ENCODE measurements around the gene EDN1.

DNA sequence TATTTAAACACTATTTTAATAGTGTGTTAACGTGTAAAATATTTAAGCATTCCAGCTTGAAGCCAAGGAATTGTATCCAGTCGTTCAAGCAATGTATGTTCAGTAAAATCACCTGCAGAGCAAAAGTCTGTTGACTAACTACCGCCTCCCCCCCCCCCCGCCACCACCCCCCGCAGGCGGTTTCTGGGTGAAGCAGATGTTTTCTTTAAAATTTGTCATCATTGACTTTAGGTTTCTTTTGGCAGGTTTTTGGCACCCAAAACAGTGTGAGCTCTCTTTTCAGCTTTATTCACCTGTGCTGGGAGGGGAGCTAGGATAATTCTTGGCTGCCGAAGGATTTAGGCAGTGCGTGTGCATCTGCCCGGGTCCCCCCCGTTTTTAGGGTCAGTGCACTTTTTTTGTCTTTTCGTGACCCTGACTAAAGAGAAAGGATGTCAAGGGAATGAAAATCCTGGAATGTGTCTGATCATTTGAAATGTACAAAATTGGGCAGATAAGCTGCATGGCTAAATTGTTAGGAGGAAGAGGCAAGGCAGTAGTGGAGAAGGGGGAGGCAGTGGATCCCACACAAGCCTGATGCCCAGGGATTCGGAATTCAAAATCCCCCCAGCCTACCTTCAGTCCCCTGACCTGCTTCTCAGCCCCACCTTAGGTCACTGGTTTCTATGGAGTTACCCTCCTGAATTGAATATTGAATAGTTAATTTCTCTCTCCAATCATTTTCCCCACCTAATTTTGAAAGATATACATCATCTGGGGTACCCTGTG is 1.1 kb downstream of the EDN1 start:
- TF ChIP-seq, protein P1, sequence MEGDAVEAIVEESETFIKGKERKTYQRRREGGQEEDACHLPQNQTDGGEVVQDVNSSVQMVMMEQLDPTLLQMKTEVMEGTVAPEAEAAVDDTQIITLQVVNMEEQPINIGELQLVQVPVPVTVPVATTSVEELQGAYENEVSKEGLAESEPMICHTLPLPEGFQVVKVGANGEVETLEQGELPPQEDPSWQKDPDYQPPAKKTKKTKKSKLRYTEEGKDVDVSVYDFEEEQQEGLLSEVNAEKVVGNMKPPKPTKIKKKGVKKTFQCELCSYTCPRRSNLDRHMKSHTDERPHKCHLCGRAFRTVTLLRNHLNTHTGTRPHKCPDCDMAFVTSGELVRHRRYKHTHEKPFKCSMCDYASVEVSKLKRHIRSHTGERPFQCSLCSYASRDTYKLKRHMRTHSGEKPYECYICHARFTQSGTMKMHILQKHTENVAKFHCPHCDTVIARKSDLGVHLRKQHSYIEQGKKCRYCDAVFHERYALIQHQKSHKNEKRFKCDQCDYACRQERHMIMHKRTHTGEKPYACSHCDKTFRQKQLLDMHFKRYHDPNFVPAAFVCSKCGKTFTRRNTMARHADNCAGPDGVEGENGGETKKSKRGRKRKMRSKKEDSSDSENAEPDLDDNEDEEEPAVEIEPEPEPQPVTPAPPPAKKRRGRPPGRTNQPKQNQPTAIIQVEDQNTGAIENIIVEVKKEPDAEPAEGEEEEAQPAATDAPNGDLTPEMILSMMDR (IDR thresholded peaks at IDR 0.05) = no peak
- no peak for TF ChIP-seq POLR2A (IDR thresholded peaks at IDR 0.05)
